22Rv1 (cell line): Measurements from ENCODE around the gene EGFR.

Experiments used
- H3K27ac ChIP-seq: fragments of 450-650 bp; 2 replicates; pipeline ENCODE4 v1.5.1; 2017
- CTCF ChIP-seq: fragments of 450-650 bp; IDR thresholded peaks from 2 replicates; pipeline ENCODE4 v1.5.1; 2017; ENCODE audit warnings: mild to moderate bottlenecking
- ZFX ChIP-seq: fragments of 450-650 bp; IDR thresholded peaks from 2 replicates; pipeline ENCODE4 v1.6.1; 2017; ENCODE audit warnings: antibody characterized with exemption, borderline replicate concordance

The EGFR gene

GRCh38 chr7:55036950-55037736, 18.3 kb downstream of the EGFR start:
- no peak overlapping the region for H3K27ac ChIP-seq
- TF ChIP-seq ZFX (no peak), CTCF (no peak)

GRCh38 chr7:55043691-55044370, 25.0 kb downstream of the EGFR start:
- H3K27ac ChIP-seq = no peak overlapping the region
- no peak for TF ChIP-seq CTCF
- TF ChIP-seq ZFX = no peak

GRCh38 chr7:55044371-55044717, 25.5 kb downstream of the EGFR start:
- TF ChIP-seq ZFX (no peak), CTCF (no peak)
- no peak overlapping the region for H3K27ac ChIP-seq

GRCh38 chr7:55044791-55045190, 26.0 kb downstream of the EGFR start:
- no peak overlapping the region for H3K27ac ChIP-seq

GRCh38 chr7:55046582-55047342, 27.9 kb downstream of the EGFR start:
- H3K27ac ChIP-seq = no peak overlapping the region
- TF ChIP-seq ZFX = no peak
- TF ChIP-seq CTCF = no peak

More at GRCh38 chr7:55044791-55045190, 26.0 kb downstream of the EGFR start:
- TF ChIP-seq CTCF = no peak
- TF ChIP-seq ZFX = no peak

GRCh38 chr7:55048221-55048859, 29.5 kb downstream of the EGFR start:
- TF ChIP-seq ZFX (no peak), CTCF (no peak)
- H3K27ac ChIP-seq = peak overlapping the region; percentile 16; the same call in 1 of the 2 replicates
